HG03457 (cell line): ENCODE measurements around the gene PRKAG3.

ENCODE experiments used
- ATAC-seq: cut with Tn5 transposase; IDR thresholded peaks from one replicate; pipeline ENCODE4 v1.9.1; 2021; ENCODE audit warnings: moderate number of reproducible peaks; ENCODE audit not compliant: unreplicated experiment

The PRKAG3 gene

GRCh38 chr2:218831378-218831990 is at the start of gene PRKAG3:
TSS of gene PRKAG3 (minus strand) at chr2:218831803.
- no peak for ATAC-seq

- peak; percentile 2 for ATAC-seq
These were observed 49.4 kb upstream of the PRKAG3 start for GRCh38 chr2:218880859-218881594.

- peak; percentile 50 for ATAC-seq
These were observed 48.7 kb upstream of the PRKAG3 start, which contains the start of gene WNT10A for GRCh38 chr2:218880102-218880858. TSS of gene WNT10A (plus strand) at chr2:218880852. CDS start at chr2:218880996, 144 bp downstream.

- no peak for ATAC-seq
These were observed 48.1 kb upstream of the PRKAG3 start for GRCh38 chr2:218879776-218880101.

GRCh38 chr2:218878926-218879761 is 47.5 kb upstream of the PRKAG3 start:
- ATAC-seq = no peak

- no peak for ATAC-seq
These were observed 46.9 kb upstream of the PRKAG3 start for GRCh38 chr2:218878486-218878885.

- ATAC-seq = no peak
These were observed 46.3 kb upstream of the PRKAG3 start for GRCh38 chr2:218877891-218878290.

- no peak for ATAC-seq
These were observed 45.7 kb upstream of the PRKAG3 start for GRCh38 chr2:218877331-218877730.

- no peak for ATAC-seq
These were observed 45.1 kb upstream of the PRKAG3 start for GRCh38 chr2:218876562-218877219.

GRCh38 chr2:218875692-218876246 is 44.2 kb upstream of the PRKAG3 start:
- ATAC-seq = no peak

GRCh38 chr2:218873359-218874194 is 42.0 kb upstream of the PRKAG3 start:
- no peak for ATAC-seq

GRCh38 chr2:218872645-218873358 is 41.2 kb upstream of the PRKAG3 start:
- ATAC-seq = no peak

- ATAC-seq = no peak
These were observed 40.0 kb upstream of the PRKAG3 start for GRCh38 chr2:218871345-218872302.

GRCh38 chr2:218870984-218871344 is 39.4 kb upstream of the PRKAG3 start:
- no peak for ATAC-seq

- no peak for ATAC-seq
These were observed 37.5 kb upstream of the PRKAG3 start for GRCh38 chr2:218869064-218869463.

GRCh38 chr2:218867900-218868299 is 36.3 kb upstream of the PRKAG3 start:
- ATAC-seq = no peak

GRCh38 chr2:218865999-218866398 is 34.4 kb upstream of the PRKAG3 start:
- ATAC-seq = no peak

- no peak for ATAC-seq
These were observed 33.8 kb upstream of the PRKAG3 start for GRCh38 chr2:218865396-218865795.
